ENCODE measurements around the gene ATF7. TPM values are rescaled to one million over a fixed set of nuclear protein-coding genes. Genes with fewer than 3 reads are reported as not detected.

Gene ATF7
- total and polyA plus RNA-seq, 2 of the 13 experiments (the other 11 are each of a cell fraction or from before 2014, with no cell fraction given), result 9.6 to 16.2 TPM

- no peak for TF ChIP-seq TRIM22 (IDR thresholded peaks at IDR 0.05)
- TF ChIP-seq ZNF232 (CRISPR knock-in tag; IDR thresholded peaks at IDR 0.05; ENCODE audit: borderline replicate concordance), result peak; percentile 65
- no peak for TF ChIP-seq CBX2 (IDR thresholded peaks at IDR 0.05; ENCODE audit: low read depth, low read length)
- TF ChIP-seq CBX2 (CRISPR knock-in tag; IDR thresholded peaks at IDR 0.05; ENCODE audit: low read depth), result no peak
- TF ChIP-seq MAF1 (CRISPR knock-in tag; IDR thresholded peaks at IDR 0.05; ENCODE audit: borderline replicate concordance), result no peak
- peak; percentile 7; the same call in 1 of the 2 replicates for TF ChIP-seq HMG20A (CRISPR knock-in tag; IDR thresholded peaks at IDR 0.05; ENCODE audit: borderline replicate concordance)
- peak; percentile 8; the same call in 1 of the 2 replicates for TF ChIP-seq GATA4 (IDR thresholded peaks at IDR 0.05; ENCODE audit: borderline replicate concordance, low read depth)
- TF ChIP-seq ZNF337 (CRISPR knock-in tag; IDR thresholded peaks at IDR 0.05; ENCODE audit: borderline replicate concordance, low read depth), result no peak
- no peak for TF ChIP-seq PPARG (CRISPR knock-in tag; conservative IDR thresholded peaks at IDR 0.05)
- 0 out of 2 replicates have a peak, but pooled peaks have one; percentile 30 for TF ChIP-seq RARG (CRISPR knock-in tag; IDR thresholded peaks at IDR 0.05; ENCODE audit: low read depth)
- 0 out of 2 replicates have a peak, but pooled peaks have one; percentile 38 for TF ChIP-seq ZBTB42 (CRISPR knock-in tag; IDR thresholded peaks at IDR 0.05)
- no peak for TF ChIP-seq NCOA1 (CRISPR knock-in tag; IDR thresholded peaks at IDR 0.05)
- peak; percentile 41 for TF ChIP-seq ELF3 (CRISPR knock-in tag; IDR thresholded peaks at IDR 0.05)
- peak; percentile 83 for TF ChIP-seq POGK (CRISPR knock-in tag; conservative IDR thresholded peaks at IDR 0.05)
- no peak for TF ChIP-seq NFIC (IDR thresholded peaks at IDR 0.05; ENCODE audit: low read length)
- 0 out of 2 replicates have a peak, but pooled peaks have one; percentile 14 for TF ChIP-seq KDM4B (CRISPR knock-in tag; IDR thresholded peaks at IDR 0.05)
- no peak for TF ChIP-seq MTA1 (CRISPR knock-in tag; IDR thresholded peaks at IDR 0.05; ENCODE audit: borderline replicate concordance)
- peak; percentile 10; the same call in 1 of the 2 replicates for TF ChIP-seq TGIF2 (CRISPR knock-in tag; IDR thresholded peaks at IDR 0.05)
- TF ChIP-seq ZNF564 (CRISPR knock-in tag; IDR thresholded peaks at IDR 0.05), result no peak
- TF ChIP-seq PRDM15 (CRISPR knock-in tag; IDR thresholded peaks at IDR 0.05), result 0 out of 2 replicates have a peak, but pooled peaks have one; percentile 23
- no peak for TF ChIP-seq MLLT10 (CRISPR knock-in tag; IDR thresholded peaks at IDR 0.05)
- TF ChIP-seq SMYD3 (CRISPR knock-in tag; IDR thresholded peaks at IDR 0.05), result no peak
- peak; percentile 71 for TF ChIP-seq TAF15 (IDR thresholded peaks at IDR 0.05; ENCODE audit: low read depth, low read length, poor library complexity, severe bottlenecking)
- TF ChIP-seq MATR3 (CRISPR knock-in tag; IDR thresholded peaks at IDR 0.05), result no peak
- TF ChIP-seq ZNF136 (CRISPR knock-in tag; IDR thresholded peaks at IDR 0.05; ENCODE audit: low read depth), result peak; percentile 86; the same call in 1 of the 2 replicates
These were observed 125.2 kb downstream of the ATF7 start, which contains the start of gene TARBP2 (continued) for GRCh38 chr12:53500776-53501614.

All from HepG2 (cell line).